Neural cell (in vitro differentiated cells): Measurements from ENCODE around the gene ZBTB7A. TPM values are rescaled to one million over a fixed set of nuclear protein-coding genes. Genes with fewer than 3 reads are reported as not detected.

Experiments
- H2AFZ ChIP-seq: fragments of 200-600, 300-800 bp; sonication (generic), shearing (Covaris generic); 2 replicates; pipeline ENCODE4 v1.6.0; 2014; ENCODE audit warnings: low read depth, mild to moderate bottlenecking, antibody characterized with exemption, low read length, moderate library complexity
- H3F3A ChIP-seq: fragments of 200-600 bp; shearing (Covaris generic); 2 replicates; pipeline ENCODE4 v1.6.1; 2016; ENCODE audit warnings: mild to moderate bottlenecking, moderate library complexity, mixed read lengths, antibody characterized with exemption, low read length; ENCODE audit not compliant: insufficient read depth, poor library complexity, severe bottlenecking
- H3K27ac ChIP-seq: fragments of 200-600, 300-800 bp; sonication (generic), shearing (Covaris generic); 2 replicates; pipeline ENCODE4 v1.5.1; 2014; ENCODE audit warnings: mild to moderate bottlenecking, low read length, moderate library complexity
- H3K27me3 ChIP-seq: fragments of 300-800, 200-600 bp; sonication (generic), shearing (Covaris generic); 2 replicates; pipeline ENCODE4 v1.6.0; 2014; ENCODE audit warnings: mild to moderate bottlenecking, low read depth, low read length, moderate library complexity; ENCODE audit not compliant: insufficient read depth
- H3K36me3 ChIP-seq: fragments of 300-800, 200-600 bp; sonication (generic), shearing (Covaris generic); 2 replicates; pipeline ENCODE4 v1.5.1; 2014; ENCODE audit warnings: mild to moderate bottlenecking, antibody characterized with exemption, low read length, moderate library complexity; ENCODE audit not compliant: insufficient read depth
- H3K4me2 ChIP-seq: fragments of 300-800, 200-600 bp; sonication (generic), shearing (Covaris generic); 2 replicates; pipeline ENCODE4 v1.6.0; 2014; ENCODE audit warnings: mild to moderate bottlenecking, low read length
- H3K4me3 ChIP-seq: fragments of 300-800, 200-600 bp; sonication (generic), shearing (Covaris generic); 2 replicates; pipeline ENCODE4 v1.5.1; 2014; ENCODE audit warnings: mild to moderate bottlenecking, low read length, moderate library complexity
- H3K79me2 ChIP-seq: fragments of 200-600 bp; shearing (Covaris generic); replicated peaks from 2 replicates; pipeline ENCODE4 v1.6.0; 2014; ENCODE audit warnings: mild to moderate bottlenecking, low read length, moderate library complexity; ENCODE audit not compliant: insufficient read depth
- H3K9ac ChIP-seq: fragments of 300-800, 200-600 bp; sonication (generic), shearing (Covaris generic); 2 replicates; pipeline ENCODE4 v1.6.1; 2016; ENCODE audit warnings: mild to moderate bottlenecking, low read length, mixed read lengths
- H3K9me2 ChIP-seq: fragments of 200-600 bp; shearing (Covaris generic); 2 replicates; pipeline ENCODE4 v1.6.1; 2016; ENCODE audit warnings: mild to moderate bottlenecking, low read length, mixed read lengths; ENCODE audit not compliant: insufficient read depth
- H3K9me3 ChIP-seq: fragments of 200-600, 300-800 bp; sonication (generic), shearing (Covaris generic); 2 replicates; pipeline ENCODE4 v1.6.1; 2016; ENCODE audit warnings: mild to moderate bottlenecking, mixed run types, low read length, moderate library complexity, mixed read lengths
- H4K20me1 ChIP-seq: fragments of 200-600 bp; shearing (Covaris generic); 2 replicates; pipeline ENCODE4 v1.6.1; 2016; ENCODE audit warnings: mild to moderate bottlenecking, mixed run types; ENCODE audit not compliant: insufficient read depth
- EP300 ChIP-seq: fragments of 450-650 bp; conservative IDR thresholded peaks from 2 replicates; pipeline ENCODE4 v1.6.1; 2014; ENCODE audit warnings: antibody characterized with exemption, mild to moderate bottlenecking, moderate library complexity; ENCODE audit not compliant: poor library complexity, severe bottlenecking
- EZH2 ChIP-seq: fragments of 200-600, 300-800 bp; shearing (Covaris generic), sonication (generic); IDR thresholded peaks from 2 replicates; pipeline ENCODE4 v1.6.1; 2014; ENCODE audit warnings: antibody characterized with exemption, low read length, borderline replicate concordance, mild to moderate bottlenecking; ENCODE audit not compliant: insufficient read depth, poor library complexity, severe bottlenecking
- MXI1 ChIP-seq: fragments of 450-650 bp; conservative IDR thresholded peaks from 2 replicates; pipeline ENCODE4 v1.6.1; 2014; ENCODE audit warnings: antibody characterized with exemption, mild to moderate bottlenecking; ENCODE audit not compliant: poor library complexity, severe bottlenecking
- POLR2AphosphoS5 ChIP-seq: IDR thresholded peaks from 2 replicates; pipeline ENCODE4 v1.6.1; 2012
- RAD21 ChIP-seq: fragments of 450-650 bp; conservative IDR thresholded peaks from 2 replicates; pipeline ENCODE4 v1.6.1; 2014; ENCODE audit warnings: antibody characterized with exemption, mild to moderate bottlenecking, moderate library complexity
- SMC3 ChIP-seq: fragments of 450-650 bp; conservative IDR thresholded peaks from 2 replicates; pipeline ENCODE4 v1.6.1; 2014; ENCODE audit warnings: antibody characterized with exemption, mild to moderate bottlenecking, moderate library complexity; ENCODE audit not compliant: poor library complexity
- TAF1 ChIP-seq: IDR thresholded peaks from 2 replicates; pipeline ENCODE4 v1.6.1; 2012; ENCODE audit warnings: low read depth
- polyA plus RNA-seq: library from polyadenylated mRNA; depleted of rRNA; stranded (reverse); fragments of >200 nt; gene quantifications from 2 replicates; pipeline ENCODE4 v1.2.3, GENCODE V29; 2014
- TF ChIP-seq, protein P1 (sequence below): IDR thresholded peaks from 2 replicates; pipeline ENCODE4 v1.6.1; 2012; ENCODE audit warnings: borderline replicate concordance
- TF ChIP-seq, protein P2 (sequence below): fragments of 450-650 bp; IDR thresholded peaks from 2 replicates; pipeline ENCODE4 v1.5.1; 2014; ENCODE audit warnings: antibody characterized with exemption, mild to moderate bottlenecking, moderate library complexity; ENCODE audit not compliant: poor library complexity, severe bottlenecking

ZBTB7A gene
- polyA plus RNA-seq, 1 donor from 2014 or later = 1.7 TPM

DNA sequence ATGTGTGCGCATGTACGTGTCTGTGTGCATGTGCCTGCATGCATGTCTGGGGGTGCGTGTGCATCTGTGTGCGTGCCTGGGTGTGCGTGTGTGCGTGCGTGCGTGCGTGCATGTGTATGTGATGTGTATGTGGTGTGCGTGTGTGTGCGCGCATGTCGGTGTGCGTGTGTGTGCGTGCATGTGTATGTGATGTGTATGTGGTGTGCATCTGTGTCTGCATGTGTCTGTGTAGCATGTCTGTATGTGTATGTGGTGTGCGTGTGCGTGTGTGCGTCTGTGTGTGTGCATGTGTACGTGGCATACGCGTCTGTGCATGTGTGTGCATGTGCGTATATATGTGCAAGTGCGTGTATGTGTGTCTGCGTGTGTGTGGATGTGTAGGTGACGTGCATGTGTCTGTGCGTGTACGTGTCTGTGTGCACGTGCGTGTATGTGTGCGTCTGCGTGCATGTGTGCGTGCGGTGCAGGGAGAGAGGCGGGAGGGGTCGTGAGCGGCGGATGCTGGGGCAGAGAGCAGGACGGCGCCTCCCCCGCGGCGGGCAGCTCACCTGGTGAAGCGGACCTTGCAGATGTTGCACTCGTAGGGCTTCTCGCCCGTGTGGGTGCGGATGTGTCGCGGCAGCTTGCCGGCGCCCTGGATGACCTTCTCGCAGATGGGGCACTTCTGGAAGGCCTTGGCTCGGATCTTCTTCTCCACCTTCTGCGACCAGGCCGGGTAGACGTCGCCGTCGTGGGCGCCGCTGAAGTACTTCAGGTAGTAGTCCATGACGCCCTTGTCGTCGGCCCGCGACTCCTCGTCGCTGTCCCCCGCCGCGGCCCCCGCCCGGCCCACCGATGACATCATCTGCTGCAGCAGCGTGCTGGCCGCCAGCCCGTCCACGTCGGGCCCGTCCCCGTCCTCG is 13.0 kb downstream of the ZBTB7A start:
- H2AFZ ChIP-seq = no peak overlapping the region

DNA sequence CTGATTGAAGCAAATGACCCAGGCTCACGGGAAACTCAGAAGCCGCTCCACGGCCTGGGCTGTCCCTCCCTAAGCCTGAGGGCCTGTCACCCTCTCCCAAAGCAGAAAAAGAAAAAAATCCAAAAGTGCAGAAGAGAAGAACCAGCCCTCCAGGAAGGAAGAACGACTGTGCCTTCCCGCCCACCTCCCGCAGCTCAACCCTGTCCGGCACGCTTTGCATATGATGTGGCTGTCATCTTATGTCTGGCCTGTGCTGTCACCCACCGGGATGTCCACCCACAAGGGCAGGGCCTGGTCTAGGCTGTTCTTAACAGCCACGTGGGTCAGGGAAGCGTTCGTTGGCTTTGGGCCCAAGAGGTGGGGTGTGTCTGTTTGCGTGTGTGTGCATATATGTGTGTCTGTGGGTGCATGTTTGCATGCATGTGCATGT is 13.7 kb downstream of the ZBTB7A start:
- H3K79me2 ChIP-seq = no peaks in the 10 kb centered on the region
- no peaks in the 10 kb centered on the region for H3K27me3 ChIP-seq
- H4K20me1 ChIP-seq = no peaks in the 10 kb centered on the region
- no peaks in the 10 kb centered on the region for H3F3A ChIP-seq
- H3K9me2 ChIP-seq = no peaks in the 10 kb centered on the region
- H3K9ac ChIP-seq = no peak overlapping the region
- no peak overlapping the region for H2AFZ ChIP-seq
- no peak overlapping the region for H3K4me2 ChIP-seq
- H3K4me3 ChIP-seq = no peak overlapping the region
- no peaks in the 10 kb centered on the region for H3K36me3 ChIP-seq
- no peaks in the 10 kb centered on the region for H3K9me3 ChIP-seq
- no peak overlapping the region for H3K27ac ChIP-seq
- TF ChIP-seq EZH2 (no peak), EP300 (no peak), SMC3 (no peak), TAF1 (no peak)
- TF ChIP-seq, protein P1, sequence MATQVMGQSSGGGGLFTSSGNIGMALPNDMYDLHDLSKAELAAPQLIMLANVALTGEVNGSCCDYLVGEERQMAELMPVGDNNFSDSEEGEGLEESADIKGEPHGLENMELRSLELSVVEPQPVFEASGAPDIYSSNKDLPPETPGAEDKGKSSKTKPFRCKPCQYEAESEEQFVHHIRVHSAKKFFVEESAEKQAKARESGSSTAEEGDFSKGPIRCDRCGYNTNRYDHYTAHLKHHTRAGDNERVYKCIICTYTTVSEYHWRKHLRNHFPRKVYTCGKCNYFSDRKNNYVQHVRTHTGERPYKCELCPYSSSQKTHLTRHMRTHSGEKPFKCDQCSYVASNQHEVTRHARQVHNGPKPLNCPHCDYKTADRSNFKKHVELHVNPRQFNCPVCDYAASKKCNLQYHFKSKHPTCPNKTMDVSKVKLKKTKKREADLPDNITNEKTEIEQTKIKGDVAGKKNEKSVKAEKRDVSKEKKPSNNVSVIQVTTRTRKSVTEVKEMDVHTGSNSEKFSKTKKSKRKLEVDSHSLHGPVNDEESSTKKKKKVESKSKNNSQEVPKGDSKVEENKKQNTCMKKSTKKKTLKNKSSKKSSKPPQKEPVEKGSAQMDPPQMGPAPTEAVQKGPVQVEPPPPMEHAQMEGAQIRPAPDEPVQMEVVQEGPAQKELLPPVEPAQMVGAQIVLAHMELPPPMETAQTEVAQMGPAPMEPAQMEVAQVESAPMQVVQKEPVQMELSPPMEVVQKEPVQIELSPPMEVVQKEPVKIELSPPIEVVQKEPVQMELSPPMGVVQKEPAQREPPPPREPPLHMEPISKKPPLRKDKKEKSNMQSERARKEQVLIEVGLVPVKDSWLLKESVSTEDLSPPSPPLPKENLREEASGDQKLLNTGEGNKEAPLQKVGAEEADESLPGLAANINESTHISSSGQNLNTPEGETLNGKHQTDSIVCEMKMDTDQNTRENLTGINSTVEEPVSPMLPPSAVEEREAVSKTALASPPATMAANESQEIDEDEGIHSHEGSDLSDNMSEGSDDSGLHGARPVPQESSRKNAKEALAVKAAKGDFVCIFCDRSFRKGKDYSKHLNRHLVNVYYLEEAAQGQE = no peak

More for the DNA sequence above, 13.0 kb downstream of the ZBTB7A start:
- Histone ChIP-seq H4K20me1 (no peaks in the 10 kb centered on the region), H3K27ac (no peak overlapping the region), H3K9ac (no peak overlapping the region), H3K4me2 (no peak overlapping the region), H3K4me3 (no peak overlapping the region), H3K9me3 (no peaks in the 10 kb centered on the region), H3K79me2 (no peaks in the 10 kb centered on the region), H3F3A (no peaks in the 10 kb centered on the region), H3K27me3 (no peaks in the 10 kb centered on the region), H3K36me3 (no peaks in the 10 kb centered on the region), H3K9me2 (no peaks in the 10 kb centered on the region)
- TF ChIP-seq EZH2 (no peak), TAF1 (no peak), EP300 (no peak), RAD21 (no peak), MXI1 (no peak), POLR2AphosphoS5 (no peak), SMC3 (no peak)
- TF ChIP-seq, protein P1 = no peak
- TF ChIP-seq, protein P2, sequence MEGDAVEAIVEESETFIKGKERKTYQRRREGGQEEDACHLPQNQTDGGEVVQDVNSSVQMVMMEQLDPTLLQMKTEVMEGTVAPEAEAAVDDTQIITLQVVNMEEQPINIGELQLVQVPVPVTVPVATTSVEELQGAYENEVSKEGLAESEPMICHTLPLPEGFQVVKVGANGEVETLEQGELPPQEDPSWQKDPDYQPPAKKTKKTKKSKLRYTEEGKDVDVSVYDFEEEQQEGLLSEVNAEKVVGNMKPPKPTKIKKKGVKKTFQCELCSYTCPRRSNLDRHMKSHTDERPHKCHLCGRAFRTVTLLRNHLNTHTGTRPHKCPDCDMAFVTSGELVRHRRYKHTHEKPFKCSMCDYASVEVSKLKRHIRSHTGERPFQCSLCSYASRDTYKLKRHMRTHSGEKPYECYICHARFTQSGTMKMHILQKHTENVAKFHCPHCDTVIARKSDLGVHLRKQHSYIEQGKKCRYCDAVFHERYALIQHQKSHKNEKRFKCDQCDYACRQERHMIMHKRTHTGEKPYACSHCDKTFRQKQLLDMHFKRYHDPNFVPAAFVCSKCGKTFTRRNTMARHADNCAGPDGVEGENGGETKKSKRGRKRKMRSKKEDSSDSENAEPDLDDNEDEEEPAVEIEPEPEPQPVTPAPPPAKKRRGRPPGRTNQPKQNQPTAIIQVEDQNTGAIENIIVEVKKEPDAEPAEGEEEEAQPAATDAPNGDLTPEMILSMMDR = no peak
